Subcutaneous adipose tissue (tissue), 4 donors: Measurements from ENCODE around the gene ECPAS. TPM values are rescaled to one million over a fixed set of nuclear protein-coding genes. Genes with fewer than 3 reads are reported as not detected.

Experiments
- CTCF ChIP-seq: fragments of 450-650 bp; IDR thresholded peaks from one replicate; pipeline ENCODE4 v1.5.1; 2016; ENCODE audit warnings: low read depth, mild to moderate bottlenecking, control low read depth, antibody characterized with exemption, moderate library complexity
- total RNA-seq, 4 donors: library from RNA; depleted of rRNA; stranded (reverse); fragments of >200 nt; gene quantifications; one replicate each; pipeline ENCODE4 v1.1.0, GENCODE V29; 2016

The ECPAS gene
- total RNA-seq, 4 donors from 2014 or later = 92.8 to 152 (median 147) TPM

- TF ChIP-seq CTCF = no peak
Measured at GRCh38 chr9:111484572-111484894, 350 bp upstream of the ECPAS start.

GRCh38 chr9:111483439-111483857 lies 735 bp downstream of the ECPAS start:
- TF ChIP-seq CTCF = no peak

- TF ChIP-seq CTCF = no peak
Measured at GRCh38 chr9:111482694-111483438, 1.3 kb downstream of the ECPAS start.

- no peak for TF ChIP-seq CTCF
Measured at GRCh38 chr9:111481885-111482636, 2.1 kb downstream of the ECPAS start.

GRCh38 chr9:111477677-111478076 lies 6.5 kb downstream of the ECPAS start:
- TF ChIP-seq CTCF = no peak

- TF ChIP-seq CTCF = no peak
Measured at GRCh38 chr9:111475195-111475594, 9.0 kb downstream of the ECPAS start.

- no peak for TF ChIP-seq CTCF
Measured at GRCh38 chr9:111474385-111474784, 9.8 kb downstream of the ECPAS start.
